ENCODE measurements around the gene COL13A1.

COL13A1 gene

DNA sequence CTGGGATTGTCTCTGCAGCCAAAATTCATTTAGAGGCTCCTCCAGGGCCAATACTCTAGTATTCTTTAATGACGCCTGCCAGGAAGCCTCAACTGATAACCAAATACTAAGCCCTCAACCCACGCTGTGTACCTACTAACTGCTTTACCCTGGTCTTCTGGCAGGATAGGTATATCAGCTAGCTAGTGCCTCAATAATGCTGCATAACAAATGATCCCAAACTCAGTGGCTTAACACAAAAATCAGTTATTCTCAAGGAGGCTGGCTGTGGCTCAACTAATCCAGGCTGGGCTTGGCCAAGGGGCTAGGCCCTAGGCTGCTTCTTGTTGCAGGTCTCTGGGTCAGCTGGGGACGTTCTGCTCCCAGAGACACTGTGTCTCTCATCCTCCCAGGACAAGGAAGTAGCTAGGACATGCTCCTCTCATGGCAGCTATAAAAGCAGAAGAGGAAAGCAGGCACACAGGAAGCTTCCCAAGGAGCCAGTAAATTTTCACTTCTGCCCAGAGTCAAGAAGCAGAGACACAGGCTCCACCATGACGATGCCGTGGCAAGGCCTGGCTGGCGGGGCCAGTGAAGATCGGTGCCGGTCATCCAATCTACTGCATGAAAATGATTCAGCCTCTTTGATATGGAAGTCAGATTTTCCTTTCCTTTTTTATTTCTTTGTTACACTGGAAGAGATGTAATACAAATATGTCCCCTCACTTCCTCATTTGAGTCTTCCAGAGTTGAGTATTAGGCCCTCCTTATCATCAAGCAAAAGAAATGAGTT, 28.6 kb upstream of the COL13A1 start:
- no peak for DNase-seq (ENCODE audit: low read depth)
- TF ChIP-seq CTCF (IDR thresholded peaks at IDR 0.05; ENCODE audit: low read depth, low read length, missing control alignments), result no peak
- H3K4me3 ChIP-seq (ENCODE audit: low read depth, low read length), result no peak overlapping the region

GRCh38 chr10:69774596-69774995, 27.1 kb upstream of the COL13A1 start:
- no peak overlapping the region for H3K4me3 ChIP-seq (ENCODE audit: low read depth, low read length)
- TF ChIP-seq CTCF (IDR thresholded peaks at IDR 0.05; ENCODE audit: low read depth, low read length, missing control alignments), result no peak
- DNase-seq (ENCODE audit: low read depth), result no peak

DNA sequence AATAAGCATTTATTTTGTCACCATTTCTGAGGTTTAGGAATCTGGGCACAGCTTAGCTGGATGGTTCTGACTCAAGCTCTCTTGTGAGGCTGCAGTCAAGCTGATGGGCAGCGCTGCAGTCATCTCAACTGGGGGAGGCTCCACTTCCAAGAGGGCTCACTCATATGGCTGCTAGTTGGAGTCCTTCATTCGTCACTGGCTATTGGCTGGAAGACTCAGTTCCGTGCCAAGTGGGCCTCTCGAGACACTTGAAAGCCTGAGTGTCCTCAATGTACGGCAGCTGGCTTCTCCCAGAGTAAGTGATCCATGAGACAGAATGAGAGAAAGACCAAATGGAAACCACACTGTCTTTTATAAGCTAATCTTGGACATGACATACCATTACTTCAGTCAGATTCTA, 21.6 kb upstream of the COL13A1 start:
- no peak for TF ChIP-seq CTCF (IDR thresholded peaks at IDR 0.05; ENCODE audit: low read depth, low read length, missing control alignments)
- no peak for DNase-seq (ENCODE audit: low read depth)
- no peak overlapping the region for H3K4me3 ChIP-seq (ENCODE audit: low read depth, low read length)

DNA sequence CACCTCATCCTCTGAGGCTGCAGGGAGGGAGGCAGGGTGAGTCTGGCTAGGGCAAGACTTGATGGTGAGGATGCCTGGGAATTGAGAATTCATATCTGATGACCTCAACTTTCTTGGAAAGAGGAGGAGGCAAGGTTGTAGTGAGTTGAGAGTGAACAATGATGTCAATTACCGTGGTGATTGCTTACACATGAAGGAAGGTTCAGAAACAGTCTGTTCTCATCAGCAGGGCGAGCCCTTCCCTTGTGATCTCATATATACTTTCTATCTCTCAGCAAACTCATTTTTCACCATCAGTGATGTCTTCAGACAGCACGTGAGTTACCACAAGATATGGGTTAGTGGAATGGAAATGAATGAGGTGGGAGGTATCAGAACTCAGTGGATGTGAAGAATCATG, 20.1 kb upstream of the COL13A1 start:
- no peak overlapping the region for H3K4me3 ChIP-seq (ENCODE audit: low read depth, low read length)
- no peak for DNase-seq (ENCODE audit: low read depth)
- TF ChIP-seq CTCF (IDR thresholded peaks at IDR 0.05; ENCODE audit: low read depth, low read length, missing control alignments), result no peak

- no peak for TF ChIP-seq CTCF (IDR thresholded peaks at IDR 0.05; ENCODE audit: low read depth, low read length, missing control alignments)
- no peak for DNase-seq (ENCODE audit: low read depth)
- H3K4me3 ChIP-seq (ENCODE audit: low read depth, low read length), result no peak overlapping the region
These were observed 18.2 kb upstream of the COL13A1 start for GRCh38 chr10:69783515-69783914.

DNA sequence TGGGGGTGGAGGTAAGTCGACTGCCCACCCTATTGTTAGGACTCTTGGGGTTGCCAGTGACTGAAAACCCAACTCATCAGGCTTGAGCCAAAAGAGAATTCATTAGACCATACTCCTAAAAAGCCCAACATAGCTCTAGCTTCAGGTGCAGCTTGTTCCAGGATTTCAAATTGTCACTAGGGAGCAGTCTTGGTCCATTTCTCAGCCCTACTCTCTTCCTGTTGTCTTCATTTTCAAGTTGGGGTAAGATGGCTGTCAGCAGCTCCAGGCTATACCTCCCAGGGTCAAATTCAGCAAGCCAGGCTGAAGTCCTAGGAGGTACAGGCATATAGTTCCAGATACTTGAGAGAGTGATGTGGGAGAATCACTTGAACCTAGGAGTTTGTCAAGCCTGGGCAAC, 14.9 kb upstream of the COL13A1 start:
- no peak for TF ChIP-seq CTCF (IDR thresholded peaks at IDR 0.05; ENCODE audit: low read depth, low read length, missing control alignments)
- no peak overlapping the region for H3K4me3 ChIP-seq (ENCODE audit: low read depth, low read length)
- no peak for DNase-seq (ENCODE audit: low read depth)

DNA sequence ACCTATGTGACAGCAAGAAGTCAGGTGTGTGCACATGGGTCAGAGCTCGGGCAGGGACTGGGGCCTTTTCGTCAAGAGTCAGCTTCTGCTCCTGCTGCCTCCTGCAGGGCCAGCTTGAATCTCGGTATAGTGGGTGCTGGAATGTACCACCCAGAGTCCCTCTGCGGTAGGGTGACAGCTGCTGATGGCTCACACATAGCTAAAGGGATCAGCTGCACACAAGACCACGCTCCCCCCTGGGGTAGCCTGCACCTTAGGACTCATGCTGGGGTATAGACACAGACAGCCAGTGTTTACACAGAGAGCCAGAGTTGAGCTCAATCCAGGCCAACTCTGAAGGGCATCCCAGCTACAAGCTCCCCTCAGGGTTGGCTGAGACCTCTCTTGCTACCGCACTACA, 14.0 kb upstream of the COL13A1 start:
- no peak overlapping the region for H3K4me3 ChIP-seq (ENCODE audit: low read depth, low read length)
- no peak for TF ChIP-seq CTCF (IDR thresholded peaks at IDR 0.05; ENCODE audit: low read depth, low read length, missing control alignments)
- DNase-seq (ENCODE audit: low read depth), result no peak

Data from GM12864 (cell line).